Caco-2 (cell line): ENCODE data around the gene MTRF1L. TPM values are rescaled to one million over a fixed set of nuclear protein-coding genes. Genes with fewer than 3 reads are reported as not detected.

Source experiments
- BruUV-seq: library from RNA; stranded (reverse); fragments of 400-500 nt; replicated peaks from 2 replicates; lab custom pipeline; 2021; lab: Mats Ljungman, UMichigan
- CTCF ChIA-PET: fragments of 300-600 bp; sonication (Branson Sonifier 250); formaldehyde crosslinking; loops from one replicate; lab custom pipeline; 2022; ENCODE audit warnings: antibody characterized with exemption; lab: Charles Lee
- POLR2A ChIA-PET: fragments of 300-600 bp; sonication (Branson Sonifier 250); formaldehyde crosslinking; loops from one replicate; lab custom pipeline; 2022; ENCODE audit warnings: antibody characterized with exemption; lab: Charles Lee
- DNase-seq, 2 experiments: peaks; one replicate each; pipeline versions ENCODE4 v3.0.0 to v3.0.0-alpha.2; 2020 to 2022
- H3K27me3 ChIP-seq: replicated peaks from 2 replicates; pipeline ENCODE4 v1.6.0; 2011; ENCODE audit warnings: low read length; ENCODE audit not compliant: control insufficient read depth, insufficient read depth
- H3K36me3 ChIP-seq: 2 replicates; pipeline ENCODE4 v1.5.1; 2011; ENCODE audit warnings: low read length; ENCODE audit not compliant: control insufficient read depth, insufficient read depth
- H3K4me1 ChIP-seq: fragments of 250-450 bp; sonication (Bioruptor Pico); 2 replicates; pipeline ENCODE4 v1.5.1; 2020; ENCODE audit warnings: mild to moderate bottlenecking
- H3K4me3 ChIP-seq: 2 replicates; pipeline ENCODE4 v1.5.1; 2011; ENCODE audit warnings: low read depth, mild to moderate bottlenecking, control low read depth, low read length
- H3K9me3 ChIP-seq: fragments of 250-450 bp; sonication (Bioruptor Pico); 2 replicates; pipeline ENCODE4 v1.5.1; 2020; ENCODE audit warnings: mild to moderate bottlenecking, moderate library complexity
- H3K27ac Mint-ChIP-seq: one replicate; pipeline ENCODE4 v1.8.0; 2022; ENCODE audit warnings: mixed read lengths; ENCODE audit not compliant: unreplicated experiment
- H3K27me3 Mint-ChIP-seq: one replicate; pipeline ENCODE4 v1.8.0; 2022; ENCODE audit warnings: mixed read lengths; ENCODE audit not compliant: insufficient read depth, unreplicated experiment
- H3K36me3 Mint-ChIP-seq: one replicate; pipeline ENCODE4 v1.8.0; 2022; ENCODE audit warnings: mild to moderate bottlenecking, mixed read lengths; ENCODE audit not compliant: insufficient read depth, unreplicated experiment
- H3K4me1 Mint-ChIP-seq: one replicate; pipeline ENCODE4 v1.8.0; 2022; ENCODE audit warnings: low read depth, mixed read lengths; ENCODE audit not compliant: unreplicated experiment
- H3K4me3 Mint-ChIP-seq: one replicate; pipeline ENCODE4 v1.8.0; 2022; ENCODE audit warnings: mild to moderate bottlenecking, moderate library complexity, mixed read lengths; ENCODE audit not compliant: unreplicated experiment
- H3K9me3 Mint-ChIP-seq: one replicate; pipeline ENCODE4 v1.8.0; 2022; ENCODE audit warnings: mixed read lengths; ENCODE audit not compliant: unreplicated experiment
- CTCF ChIP-seq, 2 experiments: fragments of 200-600 bp in 1 of 2; IDR thresholded peaks; 1 replicate in 1 of 2; 2 replicates in 1 of 2; pipeline versions ENCODE4 v1.5.1 to v1.8.0; 2011 to 2022; ENCODE audit warnings: antibody characterized with exemption in 1 of 2, control low read depth in 1 of 2, inconsistent platforms in 1 of 2, low read depth in 1 of 2, low read length in 1 of 2, mild to moderate bottlenecking in 1 of 2, moderate library complexity in 1 of 2; ENCODE audit not compliant: insufficient read depth in 1 of 2, severe bottlenecking in 1 of 2, unreplicated experiment in 1 of 2
- intact Hi-C: fragments of 100-400 bp; cut with micrococcal nuclease; formaldehyde crosslinking; loops from one replicate; pipeline ENCODE4 v1.10.0; 2022; ENCODE audit not compliant: unreplicated experiment
- total RNA-seq: library from RNA; stranded (reverse); gene quantifications from 2 replicates; pipeline ENCODE4 v1.2.3, GENCODE V29; 2022

Gene MTRF1L
- total RNA-seq, 1 experiment from 2014 or later = 24.4 TPM

- peak overlapping the region; percentile 78 for H3K4me3 Mint-ChIP-seq
- CTCF ChIA-PET = interaction anchor here (1.0 to 1.5 kb wide), 2 partner anchors 28 to 34 kb away, joined by 3 to 7 read pairs; no protein-coding TSS in a partner anchor
- Histone ChIP-seq H3K4me3 (peak overlapping the region; percentile 99), H3K9me3 (no peaks in the 10 kb centered on the region), H3K4me1 (peaks cover 15% of the 10 kb centered on the region), H3K36me3 (no peaks in the 10 kb centered on the region), H3K27me3 (no peaks in the 10 kb centered on the region)
- H3K9me3 Mint-ChIP-seq = no peaks in the 10 kb centered on the region
- POLR2A ChIA-PET = interaction anchor here (0.5 to 1.3 kb wide), 6 partner anchors 15 to 1597 kb away, joined by 3 to 6 read pairs (median 4); partner anchors contain the start of gene MTRF1L
- no TSS peak for BruUV-seq
- DNase-seq = peak; percentile 38 to 41
- peaks cover 20% of the 10 kb centered on the region for H3K4me1 Mint-ChIP-seq
- intact Hi-C loops = loop anchor here (2.0 kb wide), 2 partner anchors 21 to 43 kb away; partner anchors contain the start of gene MTRF1L
- no peak for TF ChIP-seq CTCF (IDR thresholded peaks at IDR 0.05; ENCODE audit: insufficient read depth in 1 of 2, low read depth in 1 of 2, low read length in 1 of 2, severe bottlenecking in 1 of 2, unreplicated experiment in 1 of 2)
- peak overlapping the region; percentile 92 for H3K27ac Mint-ChIP-seq
- H3K36me3 Mint-ChIP-seq = peaks cover 61% of the 10 kb centered on the region
- H3K27me3 Mint-ChIP-seq = no peaks in the 10 kb centered on the region
Measured at GRCh38 chr6:152981989-152982903, 20.3 kb downstream of the MTRF1L start.

DNA sequence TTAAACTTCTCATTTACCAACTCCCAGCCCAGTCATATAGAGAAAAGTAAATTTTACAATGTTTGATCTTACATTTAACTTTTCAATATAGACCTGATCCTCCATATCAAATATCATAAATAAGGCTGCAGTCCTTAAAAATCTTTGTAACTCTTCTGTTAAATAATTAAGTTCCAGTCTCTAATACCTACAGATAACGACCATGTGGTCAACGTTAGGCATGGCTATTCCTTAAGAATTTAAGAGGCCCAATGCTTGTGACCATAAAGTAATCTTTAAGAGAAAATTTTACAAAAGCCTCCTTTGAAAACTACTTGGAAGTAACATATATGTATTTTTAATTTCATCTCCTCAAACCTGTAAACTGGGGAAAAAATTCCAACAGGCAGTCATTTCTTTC lies 21.3 kb downstream of the MTRF1L start:
- Mint-ChIP-seq H3K27ac (no peak overlapping the region), H3K9me3 (no peaks in the 10 kb centered on the region), H3K27me3 (no peaks in the 10 kb centered on the region), H3K36me3 (peaks cover 62% of the 10 kb centered on the region), H3K4me1 (peaks cover 20% of the 10 kb centered on the region), H3K4me3 (peak overlapping the region; percentile 78)
- H3K9me3 ChIP-seq = no peaks in the 10 kb centered on the region
- no peak for TF ChIP-seq CTCF (IDR thresholded peaks at IDR 0.05; ENCODE audit: insufficient read depth in 1 of 2, low read depth in 1 of 2, low read length in 1 of 2, severe bottlenecking in 1 of 2, unreplicated experiment in 1 of 2)
- intact Hi-C loops = no loop called here
- peak overlapping the region; percentile 99 for H3K4me3 ChIP-seq
- H3K27me3 ChIP-seq = no peaks in the 10 kb centered on the region
- ChIA-PET CTCF (no interaction called here), POLR2A (no interaction called here)
- H3K36me3 ChIP-seq = no peaks in the 10 kb centered on the region
- peaks cover 15% of the 10 kb centered on the region for H3K4me1 ChIP-seq
- no peak for DNase-seq
- BruUV-seq = TSS peak; percentile 50

DNA sequence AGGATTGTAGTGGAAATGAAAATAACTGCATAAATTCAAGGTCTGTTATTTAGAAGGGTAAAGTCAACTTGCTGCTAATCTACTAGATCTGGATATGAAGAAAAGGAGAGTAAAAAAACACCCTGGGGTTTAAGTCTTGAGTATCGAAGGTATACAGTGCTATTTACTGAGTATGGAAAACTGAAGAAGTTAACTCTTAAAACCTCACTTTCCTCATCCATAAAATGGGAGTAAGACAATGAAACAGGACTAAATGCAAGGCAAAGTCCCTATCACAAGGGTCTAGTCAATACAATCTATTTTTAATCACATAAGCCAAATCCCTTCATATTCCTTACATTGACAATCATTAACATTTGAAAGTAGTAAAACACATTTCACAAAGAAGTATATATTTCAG lies 21.9 kb downstream of the MTRF1L start:
- intact Hi-C loops = no loop called here
- no peak overlapping the region for H3K27ac Mint-ChIP-seq
- Histone ChIP-seq H3K9me3 (no peaks in the 10 kb centered on the region), H3K4me3 (no peak overlapping the region), H3K36me3 (no peaks in the 10 kb centered on the region), H3K4me1 (peaks cover 15% of the 10 kb centered on the region), H3K27me3 (no peaks in the 10 kb centered on the region)
- no TSS peak for BruUV-seq
- H3K4me1 Mint-ChIP-seq = peaks cover 20% of the 10 kb centered on the region
- no peak for TF ChIP-seq CTCF (IDR thresholded peaks at IDR 0.05; ENCODE audit: insufficient read depth in 1 of 2, low read depth in 1 of 2, low read length in 1 of 2, severe bottlenecking in 1 of 2, unreplicated experiment in 1 of 2)
- H3K27me3 Mint-ChIP-seq = no peaks in the 10 kb centered on the region
- H3K9me3 Mint-ChIP-seq = no peaks in the 10 kb centered on the region
- no peak for DNase-seq
- ChIA-PET CTCF (no interaction called here), POLR2A (no interaction called here)
- H3K36me3 Mint-ChIP-seq = peaks cover 62% of the 10 kb centered on the region
- peak overlapping the region; percentile 78 for H3K4me3 Mint-ChIP-seq
